Adrenal gland (tissue), 12 donors: ENCODE results near the gene GATA3. TPM values are rescaled to one million over a fixed set of nuclear protein-coding genes. Genes with fewer than 3 reads are reported as not detected.

Experiments
- DNase-seq, 7 donors: peaks; one replicate each; pipeline ENCODE4 v3.0.0-alpha.2; 2019 to 2020
- H3K27ac ChIP-seq, 5 donors: fragments of 200-600 bp; sonication (generic) in 4 of 5; 1 replicate in 3 of 5; 2 replicates in 2 of 5; pipeline versions ENCODE4 v1.5.1 to v1.8.0; 2016 to 2020; ENCODE audit warnings: mild to moderate bottlenecking in 1 of 5
- H3K27me3 ChIP-seq: fragments of 200-600 bp; 2 replicates; pipeline ENCODE4 v1.8.0; 2021
- H3K36me3 ChIP-seq, 2 donors: fragments of 200-600 bp; replicated peaks in 1 of 2; 1 replicate in 1 of 2; 2 replicates in 1 of 2; pipeline versions ENCODE4 v1.5.1 to v1.8.0; 2018 to 2022
- H3K4me1 ChIP-seq, 2 donors: fragments of 200-600 bp; replicated peaks in 1 of 2; 1 replicate in 1 of 2; 2 replicates in 1 of 2; pipeline versions ENCODE4 v1.5.1 to v1.8.0; 2018 to 2021
- H3K4me3 ChIP-seq, 4 donors: fragments of 200-600 bp; sonication (generic) in 3 of 4; one replicate each; pipeline ENCODE4 v1.5.1; 2016 to 2018
- H3K9me3 ChIP-seq, 3 donors: fragments of 200-600 bp; sonication (generic) in 1 of 3; replicated peaks in 1 of 3; 1 replicate in 2 of 3; 2 replicates in 1 of 3; pipeline versions ENCODE4 v1.5.1 to v1.8.0; 2016 to 2021
- CTCF ChIP-seq, 6 experiments: fragments of 450-650 bp in 4 of 6; fragments of 200-600 bp in 2 of 6; sonication (generic) in 1 of 6; IDR thresholded peaks; 1 replicate in 5 of 6; 2 replicates in 1 of 6; pipeline versions ENCODE4 v1.5.1 to v1.8.0; 2016 to 2021; ENCODE audit warnings: antibody characterized with exemption in 6 of 6, mild to moderate bottlenecking in 2 of 6, moderate library complexity in 1 of 6
- POLR2A ChIP-seq, 2 donors: fragments of 450-650 bp; IDR thresholded peaks; one replicate each; pipeline ENCODE4 v1.6.1; 2017; ENCODE audit warnings: antibody characterized with exemption in 2 of 2, mild to moderate bottlenecking in 2 of 2, moderate library complexity in 1 of 2
- WGBS, 4 donors: extraction: QIAGEN DNeasy Blood & Tissue Kit in 2 of 4; methylation state at CpG; one replicate each; pipeline versions ENCODE4 v1.1.5 to v1.1.7; 2013 to 2017; 5-methylcytosine and 5-hydroxymethylcytosine counted together
- intact Hi-C, 2 donors: fragments of 100-400 bp; cut with DNase I; formaldehyde crosslinking; loops; one replicate each; pipeline versions ENCODE4 v1.14.1 to v1.15.0; 2022 to 2023
- polyA plus RNA-seq, 3 donors: library from polyadenylated mRNA; stranded (reverse); fragments of 200-250 nt in 2 of 3; fragments of 350-450 nt in 1 of 3; fragmentation: Illumina TruSeq in 1 of 3; extraction: RNeasy Lipid Tissue Mini Kit (QIAGEN cat#74804) in 1 of 3; gene quantifications; one replicate each; pipeline ENCODE4 v1.2.3, GENCODE V29; 2013 to 2014
- total RNA-seq, 9 donors: library from RNA; depleted of rRNA in 4 of 9; stranded (reverse); fragments of >200 nt in 4 of 9; fragments of 120-200 nt in 1 of 9; fragmentation: NEBNext Ultra II Directional in 1 of 9; extraction: Animal tissue kit (Norgen Biotek cat#: 25700) in 1 of 9; gene quantifications; one replicate each; pipeline versions ENCODE4 v1.1.0 to v1.2.4, GENCODE V29; 2013 to 2023
- donor health status: healthy with polysubstance abuse.
- donor health status: Bipolar disorder and iron deficiency.
- donor health status: DM: yes; HTN: yes; CAD: no.
- donor health status: DM: no; HTN: no; CAD: no.
- donor health status: DM: no; HTN: no; CAD: no.
- donor health status: DM: yes; HTN: yes; CAD: no.

Gene GATA3
- total and polyA plus RNA-seq, 12 donors = 1.8 to 11.6 (median 4.7) TPM

- Histone ChIP-seq H3K36me3 (no peaks in the 10 kb centered on the region), H3K4me1 (peaks cover 0 to 24% of the 10 kb centered on the region in 2 donors), H3K27me3 (peaks cover 80% of the 10 kb centered on the region), H3K27ac (no peak overlapping the region), H3K4me3 (no peak overlapping the region), H3K9me3 (no peaks in the 10 kb centered on the region)
- TF ChIP-seq POLR2A (IDR thresholded peaks at IDR 0.05) (no peak), CTCF (IDR thresholded peaks at IDR 0.05) (no peak)
- DNase-seq = no peak
- 7 to 16% (median 13%) methylated on average over 11 to 18 of the region's 18 CpGs for WGBS, 4 donors
- intact Hi-C loops = no loop called here
Measured at GRCh38 chr10:8036506-8037198, 17.8 kb upstream of the GATA3 start.

DNA sequence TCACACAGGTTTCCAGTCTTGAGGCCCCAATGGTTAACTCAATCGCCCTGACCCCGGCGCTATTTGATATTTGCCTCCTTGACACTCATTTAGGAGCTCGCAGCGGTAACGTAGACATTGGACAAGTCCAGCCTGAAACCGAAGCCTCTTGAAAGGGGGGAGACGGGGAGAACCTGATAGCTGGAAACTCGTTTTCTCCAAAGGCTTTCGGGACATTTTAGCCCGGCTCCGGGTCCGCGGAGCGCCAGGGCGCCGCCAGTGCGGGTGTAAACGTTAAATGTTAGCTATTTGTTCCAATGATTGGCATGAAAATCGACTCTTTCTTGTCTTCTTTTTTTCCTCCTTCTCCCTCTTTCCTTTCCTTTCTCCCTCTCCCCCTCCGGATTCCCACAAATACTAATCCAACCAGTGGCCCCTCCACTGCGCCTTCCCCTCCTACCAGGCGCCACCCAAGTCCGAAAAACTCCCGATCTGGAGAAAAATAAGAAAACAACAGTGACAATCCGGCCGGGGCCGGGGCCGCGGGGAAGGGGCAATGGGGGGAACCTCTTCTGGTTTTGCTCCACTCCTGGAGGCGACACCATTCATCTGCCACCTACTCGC, 17.2 kb upstream of the GATA3 start:
- Histone ChIP-seq H3K27ac (no peak overlapping the region), H3K4me3 (no peak overlapping the region), H3K36me3 (no peaks in the 10 kb centered on the region), H3K4me1 (peaks cover 0 to 24% of the 10 kb centered on the region in 2 donors), H3K27me3 (peaks cover 87% of the 10 kb centered on the region), H3K9me3 (no peaks in the 10 kb centered on the region)
- 7 to 10% (median 9%) methylated on average over 32 of the region's 32 CpGs for WGBS, 4 donors
- DNase-seq = no peak
- TF ChIP-seq POLR2A (IDR thresholded peaks at IDR 0.05) (no peak), CTCF (IDR thresholded peaks at IDR 0.05) (no peak)
- intact Hi-C loops = no loop called here

- Histone ChIP-seq H3K27me3 (peaks cover 96% of the 10 kb centered on the region), H3K9me3 (no peaks in the 10 kb centered on the region), H3K4me1 (peaks cover 0 to 24% of the 10 kb centered on the region in 2 donors), H3K4me3 (no peak overlapping the region), H3K27ac (no peak overlapping the region), H3K36me3 (no peaks in the 10 kb centered on the region)
- intact Hi-C loops = no loop called here
- no peak for TF ChIP-seq POLR2A (IDR thresholded peaks at IDR 0.05)
- TF ChIP-seq CTCF (IDR thresholded peaks at IDR 0.05) = no peak
- 15 to 19% (median 16%) methylated on average over 22 of the region's 22 CpGs for WGBS, 4 donors
- DNase-seq = no peak
Measured at GRCh38 chr10:8037941-8038894, 16.3 kb upstream of the GATA3 start.

DNA sequence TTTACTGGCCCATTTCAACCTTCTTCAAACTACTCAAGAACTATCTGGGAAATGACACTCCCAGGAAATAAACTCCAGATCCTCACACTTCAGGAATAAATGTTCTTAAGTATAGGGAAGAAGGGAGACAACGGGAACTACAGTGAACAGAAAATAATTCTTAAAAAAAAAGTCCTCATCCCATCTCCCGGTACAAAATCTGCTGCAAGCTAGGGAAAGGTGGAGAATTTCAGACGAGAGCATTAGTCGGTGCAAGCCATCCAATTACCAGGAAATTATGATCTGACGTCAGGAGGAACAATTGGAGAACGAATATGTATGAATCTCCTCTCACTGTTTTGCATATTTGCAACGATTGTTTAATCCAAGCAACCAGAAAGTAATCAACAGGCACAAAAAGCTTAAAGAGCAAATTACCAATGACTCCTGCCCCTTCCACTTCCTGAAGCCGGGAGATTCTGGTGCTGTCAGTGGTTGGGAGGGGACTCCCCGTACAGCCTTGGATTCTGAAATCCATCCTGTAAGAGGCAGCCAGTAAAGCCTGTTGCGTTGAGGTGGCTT, 15.1 kb upstream of the GATA3 start:
- no peak for DNase-seq
- Histone ChIP-seq H3K9me3 (no peaks in the 10 kb centered on the region), H3K4me1 (peaks cover 0 to 17% of the 10 kb centered on the region in 2 donors), H3K4me3 (no peak overlapping the region), H3K27me3 (peaks cover 96% of the 10 kb centered on the region), H3K36me3 (no peaks in the 10 kb centered on the region), H3K27ac (no peak overlapping the region)
- intact Hi-C loops = no loop called here
- 7 to 22% (median 11%) methylated on average over 10 of the region's 10 CpGs for WGBS, 4 donors
- TF ChIP-seq CTCF (IDR thresholded peaks at IDR 0.05) (no peak), POLR2A (IDR thresholded peaks at IDR 0.05) (no peak)
